GM12878 (cell line): ENCODE data around the gene ETF1. TPM values are rescaled to one million over a fixed set of nuclear protein-coding genes. Genes with fewer than 3 reads are reported as not detected.

Experiments used
- CHD2 ChIP-seq: IDR thresholded peaks from 2 replicates; pipeline ENCODE4 v1.6.1; 2011; ENCODE audit warnings: low read depth, low read length, improper control_type of control experiment, borderline replicate concordance
- CREB1 ChIP-seq: IDR thresholded peaks from 2 replicates; pipeline ENCODE4 v1.6.1; 2012; ENCODE audit warnings: low read depth, mild to moderate bottlenecking, inconsistent platforms
- DPF2 ChIP-seq: fragments of 450-650 bp; IDR thresholded peaks from 2 replicates; pipeline ENCODE4 v1.6.1; 2017; ENCODE audit warnings: mild to moderate bottlenecking
- ETV6 ChIP-seq, 2 experiments: fragments of 450-650 bp in 1 of 2; IDR thresholded peaks in 1 of 2; conservative IDR thresholded peaks in 1 of 2; 2 replicates each; pipeline ENCODE4 v1.6.1; 2014; ENCODE audit warnings: antibody characterized with exemption in 1 of 2, borderline replicate concordance in 1 of 2, low read depth in 1 of 2, mild to moderate bottlenecking in 1 of 2, moderate library complexity in 1 of 2
- LARP7 ChIP-seq: fragments of 450-650 bp; IDR thresholded peaks from 2 replicates; pipeline ENCODE4 v1.6.1; 2017; ENCODE audit warnings: mild to moderate bottlenecking
- NFXL1 ChIP-seq: fragments of 450-650 bp; IDR thresholded peaks from 2 replicates; pipeline ENCODE4 v1.6.1; 2017; ENCODE audit warnings: antibody characterized with exemption, mild to moderate bottlenecking, borderline replicate concordance
- NFYA ChIP-seq: IDR thresholded peaks from 2 replicates; pipeline ENCODE4 v1.6.1; 2011; ENCODE audit warnings: low read depth, mild to moderate bottlenecking, low read length, improper control_type of control experiment, borderline replicate concordance
- RB1 ChIP-seq: fragments of 450-650 bp; formaldehyde crosslinking; IDR thresholded peaks from 2 replicates; pipeline ENCODE4 v1.6.1; 2017; ENCODE audit warnings: mild to moderate bottlenecking, borderline replicate concordance
- RFX5 ChIP-seq: IDR thresholded peaks from 2 replicates; pipeline ENCODE4 v1.6.1; 2011; ENCODE audit warnings: low read depth, low read length, improper control_type of control experiment
- SIX5 ChIP-seq: IDR thresholded peaks from 2 replicates; pipeline ENCODE4 v1.6.1; 2011; ENCODE audit warnings: mild to moderate bottlenecking, low read depth, low read length, moderate library complexity; ENCODE audit not compliant: severe bottlenecking
- STAT1 ChIP-seq: fragments of 450-650 bp; conservative IDR thresholded peaks from 2 replicates; pipeline ENCODE4 v1.6.1; 2014; ENCODE audit warnings: antibody characterized with exemption, mild to moderate bottlenecking
- STAT3 ChIP-seq: IDR thresholded peaks from 2 replicates; pipeline ENCODE4 v1.6.1; 2011; ENCODE audit warnings: low read depth, low read length, improper control_type of control experiment
- YY1 ChIP-seq: IDR thresholded peaks from 2 replicates; pipeline ENCODE4 v1.6.1; 2011; ENCODE audit warnings: low read depth, mild to moderate bottlenecking, low read length
- ZNF274 ChIP-seq: IDR thresholded peaks from one replicate; pipeline ENCODE4 v1.8.0; 2011; ENCODE audit not compliant: insufficient read length, insufficient read depth
- polyA plus RNA-seq, 11 experiments: library from polyadenylated mRNA; depleted of rRNA in 4 of 11; unstranded in 6 of 11; stranded (reverse) in 5 of 11; fragments of >200 nt; fragmentation: Nextera tagmentation in 4 of 11; fragmentation: Illumina TruSeq in 1 of 11; extraction: Ambion mirVana in 4 of 11; extraction: Trizol in 1 of 11; gene quantifications; 1 replicate in 1 of 11; 2 replicates in 10 of 11; pipeline versions ENCODE4 v1.2.1 to v1.2.3, GENCODE V29; 2011 to 2016; ENCODE audit warnings: inconsistent platforms in 2 of 11, missing spikeins in 2 of 11, low read depth in 1 of 11
- total RNA-seq, 4 experiments: library from RNA; depleted of rRNA in 3 of 4; stranded (reverse); fragments of >200 nt in 3 of 4; fragmentation: Illumina TruSeq in 1 of 4; extraction: Trizol in 1 of 4; gene quantifications; 2 replicates each; pipeline versions ENCODE4 v1.2.1 to v1.2.3, GENCODE V29; 2013 to 2021
- TF ChIP-seq, protein P1 (sequence below): fragments of 450-650 bp; IDR thresholded peaks from 2 replicates; pipeline ENCODE4 v1.6.1; 2017; ENCODE audit warnings: antibody characterized with exemption, mild to moderate bottlenecking, moderate library complexity
- TF ChIP-seq, protein P2 (sequence below): fragments of 150-350 bp; IDR thresholded peaks from 2 replicates; pipeline ENCODE4 v1.6.1; 2016; ENCODE audit warnings: low read depth, low read length
- TF ChIP-seq, protein P3 (sequence below): IDR thresholded peaks from 2 replicates; pipeline ENCODE4 v1.6.1; 2011; ENCODE audit warnings: mild to moderate bottlenecking, low read depth, low read length, moderate library complexity; ENCODE audit not compliant: insufficient replicate concordance
- TF ChIP-seq, protein P4 (sequence below): fragments of 450-650 bp; formaldehyde crosslinking; IDR thresholded peaks from 2 replicates; pipeline ENCODE4 v1.4.0; 2022; ENCODE audit warnings: mild to moderate bottlenecking, moderate library complexity

Gene ETF1
- total and polyA plus RNA-seq, 10 of the 15 experiments (the other 5 are each of a cell fraction or from before 2014, with no cell fraction given) = 29.8 to 145 (median 108) TPM

DNA sequence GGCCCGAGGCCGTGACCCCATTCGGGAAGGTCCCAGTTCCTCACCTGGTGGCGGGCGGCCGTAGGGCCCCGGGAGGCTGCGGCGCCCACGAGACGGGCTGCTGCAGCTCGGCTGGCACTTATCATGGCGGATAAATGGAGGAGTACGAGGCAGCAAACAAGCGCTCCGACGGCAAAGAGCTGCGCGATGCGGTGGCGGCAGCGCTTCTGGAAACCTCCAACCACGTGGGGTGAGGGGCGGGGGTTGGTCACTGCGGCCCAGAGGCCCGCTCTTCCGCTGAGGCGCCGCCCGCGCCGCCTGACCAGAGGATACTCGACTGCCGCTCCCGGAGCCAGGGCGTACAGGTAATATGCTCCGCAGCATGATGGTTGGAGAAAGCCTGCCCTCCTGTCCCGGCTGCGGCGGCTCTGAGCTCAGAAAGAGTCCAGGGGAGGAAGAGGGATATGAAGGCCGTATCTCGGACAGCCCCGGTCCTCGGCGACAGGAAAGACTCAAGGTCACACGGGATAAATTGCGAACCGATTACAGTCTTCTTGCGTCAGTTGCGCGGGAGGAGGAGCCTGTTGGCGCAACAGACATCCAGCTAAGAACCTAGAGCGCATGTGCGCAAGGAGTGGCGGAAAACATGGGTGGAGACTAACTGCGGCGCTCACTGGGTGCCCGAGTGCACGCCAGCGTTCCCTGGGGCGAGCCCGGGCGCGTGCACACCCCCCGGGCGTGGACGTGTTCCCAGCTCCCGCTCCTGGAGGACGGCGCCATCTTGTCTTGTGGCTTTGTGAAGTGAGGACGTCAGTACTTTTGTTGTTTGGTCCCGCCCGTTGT is 32.4 kb upstream of the ETF1 start, which contains the start of gene HSPA9 (continued):
- TF ChIP-seq STAT1 = peak; percentile 100
- TF ChIP-seq LARP7 = peak; percentile 94; the same call in 1 of the 2 replicates
- TF ChIP-seq ZNF274 = no peak
- TF ChIP-seq CREB1 = peak; percentile 82
- TF ChIP-seq RB1 = peak; percentile 91
- 0 out of 2 replicates have a peak, but pooled peaks have one; percentile 18 for TF ChIP-seq RFX5
- TF ChIP-seq, protein P1, sequence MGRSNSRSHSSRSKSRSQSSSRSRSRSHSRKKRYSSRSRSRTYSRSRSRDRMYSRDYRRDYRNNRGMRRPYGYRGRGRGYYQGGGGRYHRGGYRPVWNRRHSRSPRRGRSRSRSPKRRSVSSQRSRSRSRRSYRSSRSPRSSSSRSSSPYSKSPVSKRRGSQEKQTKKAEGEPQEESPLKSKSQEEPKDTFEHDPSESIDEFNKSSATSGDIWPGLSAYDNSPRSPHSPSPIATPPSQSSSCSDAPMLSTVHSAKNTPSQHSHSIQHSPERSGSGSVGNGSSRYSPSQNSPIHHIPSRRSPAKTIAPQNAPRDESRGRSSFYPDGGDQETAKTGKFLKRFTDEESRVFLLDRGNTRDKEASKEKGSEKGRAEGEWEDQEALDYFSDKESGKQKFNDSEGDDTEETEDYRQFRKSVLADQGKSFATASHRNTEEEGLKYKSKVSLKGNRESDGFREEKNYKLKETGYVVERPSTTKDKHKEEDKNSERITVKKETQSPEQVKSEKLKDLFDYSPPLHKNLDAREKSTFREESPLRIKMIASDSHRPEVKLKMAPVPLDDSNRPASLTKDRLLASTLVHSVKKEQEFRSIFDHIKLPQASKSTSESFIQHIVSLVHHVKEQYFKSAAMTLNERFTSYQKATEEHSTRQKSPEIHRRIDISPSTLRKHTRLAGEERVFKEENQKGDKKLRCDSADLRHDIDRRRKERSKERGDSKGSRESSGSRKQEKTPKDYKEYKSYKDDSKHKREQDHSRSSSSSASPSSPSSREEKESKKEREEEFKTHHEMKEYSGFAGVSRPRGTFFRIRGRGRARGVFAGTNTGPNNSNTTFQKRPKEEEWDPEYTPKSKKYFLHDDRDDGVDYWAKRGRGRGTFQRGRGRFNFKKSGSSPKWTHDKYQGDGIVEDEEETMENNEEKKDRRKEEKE = no peak
- peak; percentile 96 for TF ChIP-seq YY1
- peak; percentile 25 for TF ChIP-seq SIX5
- no peak for TF ChIP-seq ETV6 (conservative IDR thresholded peaks at IDR 0.05 in 1 of 2, IDR thresholded peaks at IDR 0.05 in 1 of 2; ENCODE audit: borderline replicate concordance in 1 of 2, low read depth in 1 of 2)
- TF ChIP-seq, protein P2, sequence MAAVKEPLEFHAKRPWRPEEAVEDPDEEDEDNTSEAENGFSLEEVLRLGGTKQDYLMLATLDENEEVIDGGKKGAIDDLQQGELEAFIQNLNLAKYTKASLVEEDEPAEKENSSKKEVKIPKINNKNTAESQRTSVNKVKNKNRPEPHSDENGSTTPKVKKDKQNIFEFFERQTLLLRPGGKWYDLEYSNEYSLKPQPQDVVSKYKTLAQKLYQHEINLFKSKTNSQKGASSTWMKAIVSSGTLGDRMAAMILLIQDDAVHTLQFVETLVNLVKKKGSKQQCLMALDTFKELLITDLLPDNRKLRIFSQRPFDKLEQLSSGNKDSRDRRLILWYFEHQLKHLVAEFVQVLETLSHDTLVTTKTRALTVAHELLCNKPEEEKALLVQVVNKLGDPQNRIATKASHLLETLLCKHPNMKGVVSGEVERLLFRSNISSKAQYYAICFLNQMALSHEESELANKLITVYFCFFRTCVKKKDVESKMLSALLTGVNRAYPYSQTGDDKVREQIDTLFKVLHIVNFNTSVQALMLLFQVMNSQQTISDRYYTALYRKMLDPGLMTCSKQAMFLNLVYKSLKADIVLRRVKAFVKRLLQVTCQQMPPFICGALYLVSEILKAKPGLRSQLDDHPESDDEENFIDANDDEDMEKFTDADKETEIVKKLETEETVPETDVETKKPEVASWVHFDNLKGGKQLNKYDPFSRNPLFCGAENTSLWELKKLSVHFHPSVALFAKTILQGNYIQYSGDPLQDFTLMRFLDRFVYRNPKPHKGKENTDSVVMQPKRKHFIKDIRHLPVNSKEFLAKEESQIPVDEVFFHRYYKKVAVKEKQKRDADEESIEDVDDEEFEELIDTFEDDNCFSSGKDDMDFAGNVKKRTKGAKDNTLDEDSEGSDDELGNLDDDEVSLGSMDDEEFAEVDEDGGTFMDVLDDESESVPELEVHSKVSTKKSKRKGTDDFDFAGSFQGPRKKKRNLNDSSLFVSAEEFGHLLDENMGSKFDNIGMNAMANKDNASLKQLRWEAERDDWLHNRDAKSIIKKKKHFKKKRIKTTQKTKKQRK = no peak
- peak; percentile 84 for TF ChIP-seq CHD2
- peak; percentile 60 for TF ChIP-seq DPF2
- TF ChIP-seq STAT3 = no peak
- TF ChIP-seq NFXL1 = no peak
- no peak for TF ChIP-seq NFYA
- TF ChIP-seq, protein P3, sequence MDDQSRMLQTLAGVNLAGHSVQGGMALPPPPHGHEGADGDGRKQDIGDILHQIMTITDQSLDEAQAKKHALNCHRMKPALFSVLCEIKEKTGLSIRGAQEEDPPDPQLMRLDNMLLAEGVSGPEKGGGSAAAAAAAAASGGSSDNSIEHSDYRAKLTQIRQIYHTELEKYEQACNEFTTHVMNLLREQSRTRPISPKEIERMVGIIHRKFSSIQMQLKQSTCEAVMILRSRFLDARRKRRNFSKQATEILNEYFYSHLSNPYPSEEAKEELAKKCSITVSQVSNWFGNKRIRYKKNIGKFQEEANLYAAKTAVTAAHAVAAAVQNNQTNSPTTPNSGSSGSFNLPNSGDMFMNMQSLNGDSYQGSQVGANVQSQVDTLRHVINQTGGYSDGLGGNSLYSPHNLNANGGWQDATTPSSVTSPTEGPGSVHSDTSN = no peak
- TF ChIP-seq, protein P4, sequence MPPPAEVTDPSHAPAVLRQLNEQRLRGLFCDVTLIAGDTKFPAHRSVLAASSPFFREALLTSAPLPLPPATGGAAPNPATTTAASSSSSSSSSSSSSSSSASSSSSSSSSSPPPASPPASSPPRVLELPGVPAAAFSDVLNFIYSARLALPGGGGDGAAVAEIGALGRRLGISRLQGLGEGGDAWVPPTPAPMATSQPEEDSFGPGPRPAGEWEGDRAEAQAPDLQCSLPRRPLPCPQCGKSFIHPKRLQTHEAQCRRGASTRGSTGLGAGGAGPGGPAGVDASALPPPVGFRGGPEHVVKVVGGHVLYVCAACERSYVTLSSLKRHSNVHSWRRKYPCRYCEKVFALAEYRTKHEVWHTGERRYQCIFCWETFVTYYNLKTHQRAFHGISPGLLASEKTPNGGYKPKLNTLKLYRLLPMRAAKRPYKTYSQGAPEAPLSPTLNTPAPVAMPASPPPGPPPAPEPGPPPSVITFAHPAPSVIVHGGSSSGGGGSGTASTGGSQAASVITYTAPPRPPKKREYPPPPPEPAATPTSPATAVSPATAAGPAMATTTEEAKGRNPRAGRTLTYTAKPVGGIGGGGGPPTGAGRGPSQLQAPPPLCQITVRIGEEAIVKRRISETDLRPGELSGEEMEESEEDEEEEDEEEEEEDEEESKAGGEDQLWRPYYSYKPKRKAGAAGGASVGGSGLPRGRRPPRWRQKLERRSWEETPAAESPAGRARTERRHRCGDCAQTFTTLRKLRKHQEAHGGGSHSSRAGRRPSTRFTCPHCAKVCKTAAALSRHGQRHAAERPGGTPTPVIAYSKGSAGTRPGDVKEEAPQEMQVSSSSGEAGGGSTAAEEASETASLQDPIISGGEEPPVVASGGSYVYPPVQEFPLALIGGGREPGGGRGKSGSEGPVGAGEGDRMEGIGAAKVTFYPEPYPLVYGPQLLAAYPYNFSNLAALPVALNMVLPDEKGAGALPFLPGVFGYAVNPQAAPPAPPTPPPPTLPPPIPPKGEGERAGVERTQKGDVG (CRISPR knock-in tag) = no peak
